HEK293 (cell line): Measurements from ENCODE around the gene ANKRD49.
A peak's percentile ranks its signal among the peaks of the same experiment; 100 is the strongest.

Experiments
- CTCF ChIA-PET: fragments of 350-600 bp; formaldehyde crosslinking; extraction: SDS; loops from one replicate; lab custom pipeline; 2021; ENCODE audit warnings: antibody characterized with exemption; lab: Yijun Ruan, JAX
- POLR2A ChIA-PET: fragments of 300-600 bp; formaldehyde crosslinking; extraction: SDS; loops from one replicate; lab custom pipeline; 2020; ENCODE audit warnings: antibody characterized with exemption, inconsistent platforms; lab: Yijun Ruan, JAX
- H3K27ac ChIP-seq: fragments of 200-500 bp; sonication (Bioruptor generic); 2 replicates; pipeline ENCODE4 v1.5.1; 2014; ENCODE audit warnings: low read depth, low read length, control low read depth, inconsistent platforms; ENCODE audit errors: extremely low read depth
- H3K36me3 ChIP-seq, 2 experiments: fragments of 200-500 bp in 1 of 2; sonication (Bioruptor generic) in 1 of 2; 1 replicate in 1 of 2; 2 replicates in 1 of 2; pipeline ENCODE4 v1.5.1; 2014 to 2017; ENCODE audit warnings: inconsistent platforms in 2 of 2, low read length in 2 of 2; ENCODE audit not compliant: control insufficient read depth in 2 of 2, insufficient read depth in 1 of 2
- H3K4me1 ChIP-seq: fragments of 200-500 bp; sonication (Bioruptor generic); 2 replicates; pipeline ENCODE4 v1.5.1; 2014; ENCODE audit warnings: mild to moderate bottlenecking, low read length, inconsistent platforms; ENCODE audit not compliant: control insufficient read depth, insufficient read depth
- H3K4me3 ChIP-seq: 2 replicates; pipeline ENCODE4 v1.5.1; 2011; ENCODE audit warnings: low read depth, mild to moderate bottlenecking, control low read depth, low read length, moderate library complexity
- H3K9me3 ChIP-seq: fragments of 200-500 bp; sonication (Bioruptor generic); 2 replicates; pipeline ENCODE4 v1.5.1; 2014; ENCODE audit warnings: low read depth, low read length, inconsistent platforms; ENCODE audit not compliant: control insufficient read depth, insufficient read depth
- AEBP2 ChIP-seq: fragments of 450-650 bp; formaldehyde crosslinking; IDR thresholded peaks from 2 replicates; pipeline ENCODE4 v1.5.1; 2016; ENCODE audit warnings: missing biosample characterization, missing genetic modification characterization, borderline replicate concordance
- BCL11B ChIP-seq: fragments of 450-650 bp; formaldehyde crosslinking; IDR thresholded peaks from 2 replicates; pipeline ENCODE4 v1.5.1; 2016; ENCODE audit warnings: low read depth, missing biosample characterization, missing genetic modification characterization
- CTCF ChIP-seq: fragments of 450-650 bp; formaldehyde crosslinking; IDR thresholded peaks from 2 replicates; pipeline ENCODE4 v1.5.1; 2016; ENCODE audit warnings: missing biosample characterization, missing genetic modification characterization
- FEZF1 ChIP-seq: fragments of 450-650 bp; formaldehyde crosslinking; IDR thresholded peaks from 2 replicates; pipeline ENCODE4 v1.5.1; 2016; ENCODE audit warnings: missing biosample characterization, missing genetic modification characterization
- GLI4 ChIP-seq: fragments of 450-650 bp; formaldehyde crosslinking; IDR thresholded peaks from 2 replicates; pipeline ENCODE4 v1.5.1; 2016; ENCODE audit warnings: missing biosample characterization, missing genetic modification characterization
- KLF10 ChIP-seq: fragments of 450-650 bp; IDR thresholded peaks from 2 replicates; pipeline ENCODE4 v1.5.1; 2018; ENCODE audit warnings: missing biosample characterization, mild to moderate bottlenecking, missing genetic modification characterization
- PATZ1 ChIP-seq: fragments of 450-650 bp; formaldehyde crosslinking; IDR thresholded peaks from 2 replicates; pipeline ENCODE4 v1.5.1; 2016; ENCODE audit warnings: missing biosample characterization, missing genetic modification characterization
- PRDM4 ChIP-seq: fragments of 450-650 bp; formaldehyde crosslinking; IDR thresholded peaks from 2 replicates; pipeline ENCODE4 v1.5.1; 2017; ENCODE audit warnings: missing biosample characterization, missing genetic modification characterization
- SCRT2 ChIP-seq: fragments of 450-650 bp; formaldehyde crosslinking; IDR thresholded peaks from 2 replicates; pipeline ENCODE4 v1.5.1; 2016; ENCODE audit warnings: missing biosample characterization, missing genetic modification characterization
- SP3 ChIP-seq: fragments of 450-650 bp; formaldehyde crosslinking; IDR thresholded peaks from 2 replicates; pipeline ENCODE4 v1.5.1; 2016; ENCODE audit warnings: missing biosample characterization, missing genetic modification characterization
- TSHZ1 ChIP-seq: fragments of 450-650 bp; formaldehyde crosslinking; IDR thresholded peaks from 2 replicates; pipeline ENCODE4 v1.5.1; 2016; ENCODE audit warnings: missing biosample characterization, missing genetic modification characterization, borderline replicate concordance
- ZBTB20 ChIP-seq: fragments of 450-650 bp; formaldehyde crosslinking; IDR thresholded peaks from 2 replicates; pipeline ENCODE4 v1.5.1; 2016; ENCODE audit warnings: missing biosample characterization, missing genetic modification characterization
- ZBTB21 ChIP-seq: fragments of 450-650 bp; formaldehyde crosslinking; IDR thresholded peaks from 2 replicates; pipeline ENCODE4 v1.5.1; 2017; ENCODE audit warnings: missing biosample characterization, missing genetic modification characterization
- ZBTB26 ChIP-seq: fragments of 450-650 bp; formaldehyde crosslinking; optimal IDR thresholded peaks from 2 replicates; pipeline ENCODE3; 2016; ENCODE audit warnings: missing biosample characterization, mild to moderate bottlenecking, missing genetic modification characterization
- ZBTB49 ChIP-seq: fragments of 450-650 bp; formaldehyde crosslinking; IDR thresholded peaks from 2 replicates; pipeline ENCODE4 v1.5.1; 2016; ENCODE audit warnings: missing biosample characterization, missing genetic modification characterization, low read depth
- ZNF138 ChIP-seq: fragments of 450-650 bp; formaldehyde crosslinking; IDR thresholded peaks from 2 replicates; pipeline ENCODE4 v1.5.1; 2016; ENCODE audit warnings: missing biosample characterization, missing genetic modification characterization, borderline replicate concordance
- ZNF335 ChIP-seq: fragments of 450-650 bp; formaldehyde crosslinking; conservative IDR thresholded peaks from 2 replicates; pipeline ENCODE4 v1.5.1; 2016; ENCODE audit warnings: missing biosample characterization, missing genetic modification characterization
- ZNF473 ChIP-seq: fragments of 450-650 bp; formaldehyde crosslinking; IDR thresholded peaks from 2 replicates; pipeline ENCODE4 v1.5.1; 2017; ENCODE audit warnings: missing biosample characterization, missing genetic modification characterization
- ZNF558 ChIP-seq: fragments of 450-650 bp; formaldehyde crosslinking; IDR thresholded peaks from 2 replicates; pipeline ENCODE4 v1.5.1; 2016; ENCODE audit warnings: missing biosample characterization, missing genetic modification characterization
- ZNF580 ChIP-seq: fragments of 450-650 bp; formaldehyde crosslinking; IDR thresholded peaks from 2 replicates; pipeline ENCODE4 v1.5.1; 2016; ENCODE audit warnings: missing biosample characterization, missing genetic modification characterization
- ZNF600 ChIP-seq: fragments of 450-650 bp; formaldehyde crosslinking; IDR thresholded peaks from 2 replicates; pipeline ENCODE4 v1.5.1; 2016; ENCODE audit warnings: missing biosample characterization, missing genetic modification characterization
- ZNF660 ChIP-seq: fragments of 450-650 bp; IDR thresholded peaks from 2 replicates; pipeline ENCODE4 v1.5.1; 2018; ENCODE audit warnings: missing biosample characterization, mild to moderate bottlenecking, missing genetic modification characterization

Gene ANKRD49

GRCh38 chr11:94546162-94546470 is 52.3 kb downstream of the ANKRD49 start (continued):
- no peak for TF ChIP-seq CTCF (tag by site-specific recombination)
- TF ChIP-seq SP3 (tag by site-specific recombination): no peak
- no peak for TF ChIP-seq BCL11B (tag by site-specific recombination)
- TF ChIP-seq ZNF335 (tag by site-specific recombination): no peak
- no peak for TF ChIP-seq ZNF473 (tag by site-specific recombination)
- TF ChIP-seq AEBP2: no peak
- TF ChIP-seq ZBTB49 (tag by site-specific recombination): no peak
- no peak for TF ChIP-seq TSHZ1 (tag by site-specific recombination)
- no peak for TF ChIP-seq ZNF558 (tag by site-specific recombination)
- no peak for TF ChIP-seq KLF10 (tag by site-specific recombination)
- no peak for TF ChIP-seq ZNF580
- TF ChIP-seq, all 188 proteins: peak for 0

- POLR2A ChIA-PET: no interaction called here
- Histone ChIP-seq H3K36me3 (no peaks in the 10 kb centered on the region), H3K9me3 (no peaks in the 10 kb centered on the region), H3K4me3 (peak overlapping the region; percentile 5), H3K4me1 (no peaks in the 10 kb centered on the region)
- CTCF ChIA-PET: interaction anchor here (1.4 to 2.0 kb wide), 4 partner anchors 10 to 77 kb away, joined by 5 to 6 read pairs (median 6); no protein-coding TSS in a partner anchor
- peak; percentile 17; the same call in 1 of the 2 replicates for TF ChIP-seq ZBTB20 (tag by site-specific recombination)
- no peak for TF ChIP-seq PATZ1 (tag by site-specific recombination)
- TF ChIP-seq ZBTB21 (tag by site-specific recombination): no peak
- TF ChIP-seq ZBTB26: no peak
- peak; percentile 68; the same call in 1 of the 2 replicates for TF ChIP-seq SCRT2
- TF ChIP-seq FEZF1 (tag by site-specific recombination): no peak
- TF ChIP-seq PRDM4 (tag by site-specific recombination): no peak
- no peak for TF ChIP-seq GLI4
- 0 out of 2 replicates have a peak, but pooled peaks have one; percentile 12 for TF ChIP-seq ZNF600
- TF ChIP-seq ZNF138: no peak
- TF ChIP-seq ZNF660 (tag by site-specific recombination): no peak
- TF ChIP-seq, all 188 proteins: peak for 3
- no peak overlapping the region for H3K27ac ChIP-seq
Measured at GRCh38 chr11:94546886-94547285, 53.1 kb downstream of the ANKRD49 start.
